ENCODE data around the gene RUSF1. TPM values are rescaled to one million over a fixed set of nuclear protein-coding genes. Genes with fewer than 3 reads are reported as not detected.
"Not testable (repeated sequence)": the region's sequence is repeated elsewhere in the genome, so short reads cannot be mapped to it uniquely, and the experiment has no call there.

RUSF1 gene
- polyA plus RNA-seq, 1 donor = 77.8 TPM

DNA sequence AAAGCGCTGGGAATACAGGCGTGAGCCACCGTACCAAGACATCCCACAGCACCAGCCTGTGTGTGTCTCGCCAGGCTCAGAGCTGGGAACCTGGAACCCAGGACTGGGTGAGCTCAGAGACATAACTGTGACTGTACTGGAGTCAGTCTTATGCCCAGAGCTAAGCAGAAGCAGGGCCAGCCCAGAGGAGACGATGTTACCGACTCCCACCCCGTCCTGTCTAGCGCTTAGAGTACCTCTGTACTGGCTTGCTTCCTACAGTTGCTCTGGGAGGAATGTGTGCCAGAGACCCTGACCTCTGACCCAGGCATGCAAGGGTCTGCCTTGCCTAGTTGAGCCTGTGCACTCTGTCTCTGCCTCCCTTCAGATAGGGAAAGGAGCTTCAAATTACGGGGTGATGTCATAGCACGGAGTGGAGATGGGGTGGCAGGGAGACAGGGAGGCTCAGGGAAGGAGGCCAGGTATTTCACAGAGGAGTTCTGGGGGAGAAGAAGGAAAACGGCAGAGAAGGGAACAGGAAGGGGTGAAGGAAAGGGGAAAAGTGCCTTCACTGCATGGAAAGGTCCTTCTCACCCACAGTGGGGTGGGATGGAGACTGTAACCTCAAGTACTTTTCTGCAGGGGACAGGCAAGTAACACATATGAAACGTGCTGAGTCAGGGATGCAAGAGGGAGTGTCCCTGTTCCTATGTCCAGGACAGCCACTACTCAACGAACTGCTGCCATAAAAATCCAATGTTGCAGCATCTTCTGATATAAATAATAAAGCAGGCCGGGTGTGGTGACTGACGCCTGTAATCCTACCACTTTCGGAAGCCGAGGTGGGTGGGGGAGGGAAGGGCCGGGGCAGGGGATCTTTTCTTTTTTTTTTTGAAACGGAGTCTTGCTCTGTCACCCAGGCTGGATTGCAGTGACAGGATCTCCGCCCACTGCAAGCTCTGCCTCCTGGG lies 54.7 kb downstream of the RUSF1 start:
- no peak for DNase-seq

DNA sequence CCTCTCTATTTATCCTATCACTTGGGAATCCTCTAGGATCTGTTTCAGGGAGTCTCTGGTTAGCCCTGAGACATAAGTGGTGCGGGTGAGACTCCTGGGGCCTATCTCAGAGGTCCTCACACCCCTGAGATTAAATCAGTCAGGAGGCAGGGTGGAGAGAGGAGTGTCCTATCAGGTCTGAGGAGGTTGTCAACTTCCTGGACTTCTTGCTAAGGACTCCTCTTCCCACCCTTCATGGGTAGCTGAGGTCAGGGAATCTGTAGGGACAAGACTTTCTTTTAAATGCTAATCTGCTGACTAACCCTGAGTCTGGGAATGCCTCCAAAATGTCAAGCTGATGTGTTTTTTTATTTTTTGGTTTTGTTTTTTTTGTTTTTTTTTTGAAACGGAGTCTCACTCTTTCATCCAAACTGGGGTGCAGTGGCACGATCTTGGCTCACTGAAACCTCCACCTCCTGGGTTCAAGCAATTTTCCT lies 55.5 kb downstream of the RUSF1 start:
- DNase-seq = no peak

DNA sequence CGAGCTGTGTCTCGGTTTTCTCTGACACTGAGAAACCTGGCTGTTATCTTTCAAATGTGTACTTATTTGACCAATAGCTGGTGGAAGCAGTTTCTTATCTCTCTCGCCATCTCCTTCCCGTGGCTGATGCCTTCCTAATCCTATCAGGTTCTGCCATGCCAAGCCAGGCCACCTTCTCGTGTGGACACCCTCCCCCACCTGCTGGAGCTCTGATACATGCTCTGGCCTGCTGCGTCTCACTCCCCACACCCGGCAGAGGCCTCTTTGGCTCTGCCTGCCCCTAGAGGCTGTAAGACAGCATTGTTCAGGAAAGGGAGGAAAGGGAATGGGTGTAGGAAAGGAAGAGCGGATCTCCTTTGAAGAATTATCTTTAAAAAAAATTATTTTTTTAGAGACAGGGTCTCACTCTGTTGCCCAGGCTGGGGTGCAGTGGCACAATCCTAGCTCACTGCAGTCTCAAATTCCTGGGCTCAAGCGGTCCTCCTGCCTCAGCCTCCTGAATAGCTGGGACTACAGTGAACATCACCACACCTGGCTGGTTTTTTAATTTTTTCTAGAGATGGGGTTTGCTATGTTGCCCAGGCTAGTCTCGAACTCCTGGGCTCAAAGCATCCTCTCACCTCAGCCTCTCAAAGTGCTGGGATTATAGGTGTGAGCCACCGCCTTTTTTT lies 56.4 kb downstream of the RUSF1 start:
- no peak for DNase-seq

GRCh38 chr16:31451201-31451600 lies 57.0 kb downstream of the RUSF1 start:
- DNase-seq = no peak

DNA sequence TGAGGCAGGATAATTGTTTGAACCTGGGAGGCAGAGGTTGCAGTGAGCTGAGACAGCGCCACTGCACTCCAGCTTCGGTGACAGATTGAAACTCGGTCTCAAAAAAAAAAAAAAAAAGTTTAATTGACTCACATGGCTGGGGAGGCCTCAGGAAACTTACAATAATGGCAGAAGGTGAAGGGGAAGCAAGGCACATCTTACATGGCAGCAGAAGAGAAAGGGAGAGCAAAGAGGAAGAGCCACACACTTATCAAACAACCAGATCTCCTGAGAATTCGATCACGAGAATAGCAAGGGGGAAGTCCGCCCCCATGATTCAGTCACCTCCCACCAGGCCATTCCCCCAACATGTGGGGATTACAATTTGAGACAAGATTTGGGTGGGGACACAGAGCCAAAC lies 62.3 kb downstream of the RUSF1 start:
- DNase-seq = not testable (repeated sequence)

DNA sequence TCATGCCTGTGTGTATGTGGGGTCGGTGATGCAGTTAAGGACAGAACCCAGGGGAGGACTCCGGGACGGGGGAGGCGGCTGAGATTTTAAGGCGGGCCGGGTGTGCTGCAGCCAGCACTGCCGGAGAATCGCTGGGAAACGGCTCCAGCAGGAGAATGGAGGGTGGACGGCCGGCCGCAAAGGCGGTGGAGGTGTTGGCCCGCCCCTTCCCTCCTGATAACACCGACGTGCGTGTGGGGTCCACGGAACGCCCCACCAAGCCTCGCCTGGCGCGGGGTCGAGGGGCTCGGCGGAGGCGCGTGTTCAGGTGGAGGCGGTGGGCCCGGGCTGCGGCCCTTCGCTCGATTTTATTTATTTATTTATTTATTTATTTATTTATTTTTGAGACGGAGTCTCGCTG lies 66.2 kb downstream of the RUSF1 start:
- DNase-seq = no peak

DNA sequence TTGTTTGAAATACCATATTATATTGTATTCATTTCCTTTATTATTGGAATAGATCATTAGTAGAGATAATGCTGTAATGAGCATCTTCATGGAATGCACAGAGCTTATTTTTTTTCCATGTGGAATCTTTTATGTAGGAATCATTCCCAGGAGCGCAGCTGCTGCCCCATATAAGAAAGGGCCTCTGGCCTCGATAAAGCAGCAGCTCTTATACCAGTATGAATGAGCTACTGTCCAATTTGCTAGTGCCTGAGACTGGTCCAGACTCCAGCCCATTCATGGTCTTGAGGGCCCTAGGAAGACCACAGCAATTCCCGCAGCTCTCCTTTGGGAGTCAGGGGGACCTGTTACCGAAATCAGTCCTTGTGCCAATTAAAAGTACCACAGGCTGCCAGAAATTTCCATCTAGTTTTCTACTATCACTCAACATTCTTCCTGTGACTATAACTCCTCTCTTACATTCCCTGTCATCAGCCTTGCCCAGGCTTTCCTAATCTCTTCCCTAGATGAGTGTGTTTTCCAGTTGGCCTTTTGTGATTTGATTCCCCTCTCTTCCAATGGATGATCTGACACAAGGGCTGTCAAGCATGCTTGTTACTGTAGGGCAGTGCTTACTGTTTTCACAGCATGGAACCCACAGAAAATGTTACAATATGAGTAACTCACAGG lies 67.5 kb downstream of the RUSF1 start:
- no peak for DNase-seq

DNA sequence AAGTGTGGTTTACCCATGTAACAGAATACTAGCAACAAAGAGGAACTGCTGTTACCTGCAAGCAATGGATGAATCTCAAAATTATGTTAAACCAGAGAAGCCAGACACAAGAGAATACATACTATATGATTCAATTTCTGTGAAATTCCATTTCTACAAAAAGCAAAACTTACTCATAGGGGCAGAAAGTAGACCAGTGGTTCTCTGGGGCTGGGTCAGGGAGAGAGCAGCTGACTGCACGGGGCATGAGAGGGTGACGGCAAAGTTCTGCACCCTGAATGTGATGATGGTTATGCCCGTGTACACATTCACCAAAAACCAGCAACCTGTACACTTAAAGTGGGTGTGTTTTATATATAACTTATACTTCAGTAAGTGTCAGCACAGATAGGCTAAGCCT lies 68.7 kb downstream of the RUSF1 start:
- DNase-seq = no peak

Other genes starting within 250 kb of the RUSF1 start
- gene ITGAM, start 248.4 kb downstream of the RUSF1 start, polyA plus RNA-seq (ENCODE audit: insufficient read length) = 1.5 TPM
- gene ITGAX, start 153.2 kb downstream of the RUSF1 start, polyA plus RNA-seq (ENCODE audit: insufficient read length) = 0.53 TPM
- gene ITGAD, start 115.1 kb downstream of the RUSF1 start, polyA plus RNA-seq (ENCODE audit: insufficient read length) = 0.52 TPM
- gene COX6A2, start 80.0 kb downstream of the RUSF1 start, polyA plus RNA-seq (ENCODE audit: insufficient read length) = 0.85 TPM
- gene ZNF843, start 65.6 kb downstream of the RUSF1 start, polyA plus RNA-seq (ENCODE audit: insufficient read length) = 2.4 TPM
- 10.5 TPM for gene ARMC5, start 48.9 kb downstream of the RUSF1 start, polyA plus RNA-seq (ENCODE audit: insufficient read length)
- 36.6 TPM for gene TGFB1I1, start 36.2 kb downstream of the RUSF1 start, polyA plus RNA-seq (ENCODE audit: insufficient read length)
- gene SLC5A2, start 25.3 kb downstream of the RUSF1 start, polyA plus RNA-seq (ENCODE audit: insufficient read length) = 62.1 TPM
- gene AHSP, start 19.5 kb upstream of the RUSF1 start, polyA plus RNA-seq (ENCODE audit: insufficient read length) = 3.0 TPM

Measured in left kidney (tissue), 2 donors.